Measurements from ENCODE around the gene HSP90AB1.

Gene HSP90AB1

DNA sequence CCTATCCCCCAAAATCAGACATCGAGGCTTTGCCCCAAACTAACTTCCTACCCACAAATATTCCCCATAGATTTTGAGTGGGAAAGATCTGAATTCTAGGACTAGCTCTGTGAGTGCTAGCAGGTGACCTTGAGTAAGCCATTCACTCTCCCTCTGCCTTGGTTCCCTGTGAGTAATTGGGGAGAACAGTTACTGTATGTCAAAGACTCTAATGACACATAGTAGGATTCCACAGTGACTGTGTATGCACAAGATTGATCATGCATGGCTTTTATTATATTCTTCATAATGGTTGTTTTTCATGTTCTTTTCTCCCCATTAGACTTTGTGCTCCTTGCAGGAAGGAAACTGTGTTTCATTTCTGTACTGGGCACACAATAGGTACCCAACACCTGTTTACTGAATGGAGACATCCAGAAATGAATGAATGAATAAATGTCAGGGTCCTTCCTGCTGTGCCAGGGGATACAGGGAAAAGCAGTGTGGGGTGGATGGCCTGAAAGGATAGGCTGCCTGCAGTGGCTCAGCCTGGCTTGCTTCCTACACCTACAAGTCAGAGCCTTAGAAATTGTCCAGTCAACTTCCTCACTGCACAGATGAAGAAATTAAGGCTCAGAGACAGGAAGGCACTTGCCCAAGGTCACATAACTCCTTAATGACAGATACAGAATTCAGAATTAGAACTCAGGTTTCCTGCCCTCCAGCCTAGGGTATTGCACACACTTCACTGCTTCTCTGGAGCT is 22.4 kb downstream of the HSP90AB1 start:
- peak in 1 of 2 donors; percentile 21 for ATAC-seq

DNA sequence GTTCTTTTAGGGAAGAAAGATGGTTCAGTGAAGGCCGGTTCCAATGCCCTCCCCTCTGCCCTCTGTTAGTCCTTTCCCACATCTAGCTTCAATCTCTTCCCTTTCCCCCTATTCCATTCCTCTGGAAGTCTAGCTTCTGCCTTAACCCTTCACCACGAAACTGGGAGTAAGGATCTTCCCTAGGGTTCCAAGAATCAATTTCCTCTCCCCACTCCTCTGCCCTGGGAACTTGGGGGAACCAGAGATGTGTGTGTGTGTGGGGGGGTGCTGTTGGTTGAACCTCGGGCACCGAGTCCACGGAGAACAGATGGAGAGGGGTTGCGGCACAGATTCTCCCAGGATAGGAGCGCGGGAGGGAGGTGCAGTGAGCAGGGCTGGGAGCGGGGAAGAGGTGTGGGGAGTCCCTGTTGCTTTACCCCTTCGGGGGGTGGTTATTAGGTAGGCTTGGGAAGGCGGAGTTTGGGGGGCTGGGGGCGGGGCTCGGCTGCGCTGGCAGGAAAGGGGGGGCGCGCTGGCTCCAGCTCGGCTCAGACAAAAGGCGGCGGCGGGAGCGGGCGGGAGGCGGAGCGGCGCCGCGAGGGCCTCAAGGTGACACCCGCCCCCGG is 23.1 kb downstream of the HSP90AB1 start, which contains the start of gene TMEM151B:
Gene TMEM151B (plus strand): TSS at position 530 of the 605 bp plus-strand sequence. CDS start 293 bp downstream, outside the sequence.
- no peak for ATAC-seq

- ATAC-seq: no peak
These were observed 23.9 kb downstream of the HSP90AB1 start for GRCh38 chr6:44270526-44271405.

DNA sequence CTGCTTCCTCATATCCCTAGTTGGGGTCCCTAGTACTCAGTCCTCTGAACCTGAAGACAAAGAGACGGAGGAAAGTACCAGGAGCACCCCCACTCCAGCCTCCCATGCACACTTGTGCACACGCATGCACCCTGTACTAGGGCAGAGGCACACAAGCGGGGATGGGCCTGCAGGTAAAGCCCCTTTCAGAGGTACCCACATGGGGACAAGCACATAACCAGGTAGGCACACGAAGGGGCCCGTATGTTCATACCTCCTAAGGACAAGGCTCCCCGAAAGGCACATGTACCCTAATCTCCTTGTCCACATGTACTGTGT is 24.5 kb downstream of the HSP90AB1 start:
- no peak for ATAC-seq

DNA sequence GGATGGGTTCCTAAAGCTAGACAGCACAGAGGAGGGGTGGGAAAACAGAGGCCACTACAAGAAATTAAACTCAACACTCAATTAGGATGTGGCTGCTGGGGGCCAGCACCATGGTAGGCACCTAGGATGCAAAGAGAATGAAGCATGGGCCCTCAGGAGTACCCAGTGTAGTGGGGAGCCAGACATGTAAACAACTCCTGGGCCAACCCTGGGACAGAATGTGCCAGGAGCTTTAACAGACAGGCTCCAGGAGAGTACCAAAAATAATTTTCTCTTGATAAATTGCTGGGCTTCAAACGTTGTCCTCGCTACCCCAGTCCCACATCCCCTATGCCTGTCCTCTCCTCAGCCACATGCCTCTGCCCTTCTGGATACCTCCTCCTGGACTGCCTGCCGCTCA is 25.0 kb downstream of the HSP90AB1 start:
- no peak for ATAC-seq

- ATAC-seq: no peak
These were observed 25.6 kb downstream of the HSP90AB1 start for GRCh38 chr6:44272529-44272928.

GRCh38 chr6:44272999-44273566 is 26.2 kb downstream of the HSP90AB1 start:
- ATAC-seq: no peak

DNA sequence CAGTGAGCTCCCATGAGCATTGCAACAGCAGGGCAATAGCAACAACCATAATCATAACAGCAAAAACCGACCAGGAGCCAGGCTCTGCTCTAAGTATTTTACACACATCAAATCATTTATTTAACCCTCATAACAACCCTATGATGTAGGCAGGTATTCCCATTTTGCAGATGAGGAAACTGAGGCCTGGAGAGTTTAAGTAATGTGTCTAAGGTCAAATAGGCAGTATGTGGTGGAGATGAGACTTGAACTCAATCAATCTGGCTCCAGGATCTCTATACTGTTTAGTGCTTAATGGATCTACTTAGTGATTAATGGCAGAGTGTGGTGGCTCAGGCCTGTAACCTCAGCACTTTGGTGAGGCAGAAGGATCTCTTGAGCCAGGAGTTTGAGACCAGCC is 26.7 kb downstream of the HSP90AB1 start:
- no peak for ATAC-seq

DNA sequence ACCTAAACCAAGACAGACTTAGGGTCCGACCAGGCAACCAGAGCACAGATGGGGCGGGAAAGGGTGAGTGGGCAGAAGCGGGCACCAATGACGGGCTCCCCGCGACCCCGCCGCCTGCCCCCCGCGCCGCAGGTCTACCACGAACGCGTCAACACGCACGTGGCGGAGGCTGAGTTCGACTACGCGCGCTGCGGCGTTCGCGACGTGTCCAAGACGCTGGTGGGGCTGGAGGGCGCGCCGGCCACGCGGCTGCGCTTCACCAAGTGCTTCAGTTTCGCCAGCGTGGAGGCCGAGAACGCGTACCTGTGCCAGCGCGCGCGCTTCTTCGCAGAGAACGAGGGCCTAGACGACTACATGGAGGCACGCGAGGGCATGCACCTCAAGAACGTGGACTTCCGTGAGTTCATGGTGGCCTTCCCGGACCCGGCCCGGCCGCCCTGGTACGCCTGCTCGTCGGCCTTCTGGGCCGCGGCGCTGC is 28.4 kb downstream of the HSP90AB1 start:
- no peak for ATAC-seq

DNA sequence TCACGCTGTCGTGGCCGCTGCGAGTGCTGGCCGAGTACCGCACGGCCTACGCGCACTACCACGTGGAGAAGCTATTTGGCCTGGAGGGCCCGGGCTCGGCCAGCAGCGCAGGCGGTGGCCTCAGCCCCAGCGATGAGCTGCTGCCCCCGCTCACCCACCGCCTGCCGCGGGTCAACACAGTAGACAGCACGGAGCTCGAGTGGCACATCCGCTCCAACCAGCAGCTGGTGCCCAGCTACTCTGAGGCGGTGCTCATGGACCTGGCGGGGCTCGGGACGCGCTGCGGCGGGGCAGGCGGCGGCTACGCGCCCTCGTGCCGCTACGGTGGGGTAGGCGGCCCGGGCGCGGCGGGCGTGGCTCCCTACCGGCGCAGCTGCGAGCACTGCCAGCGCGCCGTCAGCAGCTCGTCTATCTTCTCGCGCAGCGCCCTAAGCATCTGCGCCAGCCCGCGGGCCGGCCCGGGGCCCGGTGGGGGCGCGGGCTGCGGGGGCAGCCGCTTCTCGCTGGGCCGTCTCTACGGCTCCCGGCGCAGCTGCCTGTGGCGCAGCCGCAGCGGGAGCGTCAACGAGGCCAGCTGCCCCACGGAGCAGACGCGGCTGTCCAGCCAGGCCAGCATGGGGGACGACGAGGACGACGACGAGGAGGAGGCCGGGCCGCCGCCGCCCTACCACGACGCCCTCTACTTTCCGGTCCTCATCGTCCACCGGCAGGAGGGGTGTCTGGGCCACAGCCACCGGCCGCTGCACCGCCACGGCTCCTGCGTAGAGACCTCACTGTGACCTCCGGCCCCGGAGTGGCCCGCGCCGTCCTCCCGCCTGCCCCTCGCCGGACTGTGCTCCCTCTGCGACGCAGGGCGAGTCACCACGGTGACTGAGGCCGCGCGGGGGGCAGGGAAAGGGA is 29.1 kb downstream of the HSP90AB1 start:
- peak; percentile 61 to 66 for ATAC-seq

DNA sequence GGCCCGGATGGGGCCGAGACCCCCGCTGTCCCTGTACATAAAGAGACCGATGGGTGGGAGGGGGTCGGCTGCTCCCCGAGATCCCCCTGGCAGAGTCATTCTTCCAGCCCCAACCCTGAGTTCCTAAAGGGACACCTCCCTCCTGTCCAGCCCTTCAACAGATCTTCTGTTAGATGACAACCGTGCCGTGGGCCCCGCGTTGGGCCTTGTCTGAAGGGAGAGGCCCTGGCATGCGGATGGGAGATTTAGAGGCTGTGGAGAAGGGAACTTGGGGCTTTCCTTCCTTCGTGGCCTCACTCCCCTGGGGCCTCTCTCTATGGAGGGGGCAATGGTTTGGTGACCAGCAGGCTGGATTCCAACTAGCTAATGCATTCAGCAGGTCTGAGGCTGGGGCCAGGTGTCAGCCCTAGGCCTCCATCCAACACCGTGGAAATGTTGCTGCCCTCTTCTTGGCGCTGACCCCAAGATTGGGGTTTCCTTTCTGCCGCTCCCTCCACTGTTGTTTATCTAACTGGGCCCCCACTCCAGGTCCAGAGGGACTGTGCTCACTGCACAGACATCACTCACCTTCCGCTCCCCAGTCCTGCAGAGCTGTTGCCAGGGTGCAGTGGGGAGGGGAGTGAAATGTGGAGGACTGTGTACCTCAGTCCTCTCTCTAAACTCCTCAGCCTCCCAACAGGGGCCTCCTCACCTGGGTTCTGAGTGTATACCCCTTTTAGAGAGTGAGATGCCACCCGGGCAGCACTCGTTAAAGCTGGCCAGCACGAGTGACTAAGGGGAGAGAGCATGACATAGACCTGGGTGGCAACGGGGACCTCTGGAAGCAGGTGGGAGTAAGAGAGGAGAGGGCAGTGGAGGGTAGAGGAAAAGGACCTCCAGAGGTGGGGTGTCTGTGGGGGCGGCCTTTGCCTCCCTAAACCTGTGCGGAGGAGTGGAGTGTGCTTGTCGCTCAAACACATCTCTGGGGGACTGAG is 30.1 kb downstream of the HSP90AB1 start:
- ATAC-seq: no peak

DNA sequence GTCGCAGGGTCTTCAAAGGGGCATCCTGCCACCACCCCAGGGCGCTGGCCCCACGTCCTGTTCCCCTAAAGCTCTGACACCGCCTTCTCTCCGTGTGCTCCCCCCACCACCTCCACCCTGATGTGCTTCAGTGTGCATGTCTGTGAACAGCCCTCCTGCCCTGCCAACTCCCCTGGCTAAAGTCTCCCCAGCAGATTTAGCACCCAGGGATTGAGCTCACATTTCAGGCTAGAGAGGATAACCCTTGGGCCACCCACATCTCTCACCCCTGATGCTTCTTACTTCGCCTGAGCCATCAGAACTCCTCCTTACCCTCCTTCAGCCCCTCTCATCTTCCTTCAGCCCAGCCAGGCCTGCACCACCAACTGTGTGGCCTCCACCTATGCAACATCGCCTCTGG is 30.9 kb downstream of the HSP90AB1 start:
- ATAC-seq: no peak

DNA sequence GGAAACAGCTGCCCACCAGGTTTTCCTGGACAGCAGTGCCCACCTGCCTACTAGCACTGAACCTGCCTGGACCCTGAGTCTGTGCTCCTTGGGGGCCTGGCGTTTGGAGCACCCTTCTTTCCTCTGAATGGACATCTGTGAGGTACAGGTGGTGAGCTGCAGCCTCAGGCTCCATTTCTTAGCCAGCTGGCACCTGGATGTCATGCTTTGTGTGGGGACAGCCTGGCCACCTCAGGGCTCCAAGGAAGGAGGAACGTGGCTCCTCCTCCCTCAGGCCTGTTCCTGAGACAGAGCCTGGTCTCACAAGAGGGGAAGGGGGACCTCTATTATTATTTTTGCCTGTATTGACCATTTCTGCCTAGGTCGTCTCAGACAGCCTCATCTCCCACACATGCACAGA is 31.4 kb downstream of the HSP90AB1 start:
- ATAC-seq: no peak

DNA sequence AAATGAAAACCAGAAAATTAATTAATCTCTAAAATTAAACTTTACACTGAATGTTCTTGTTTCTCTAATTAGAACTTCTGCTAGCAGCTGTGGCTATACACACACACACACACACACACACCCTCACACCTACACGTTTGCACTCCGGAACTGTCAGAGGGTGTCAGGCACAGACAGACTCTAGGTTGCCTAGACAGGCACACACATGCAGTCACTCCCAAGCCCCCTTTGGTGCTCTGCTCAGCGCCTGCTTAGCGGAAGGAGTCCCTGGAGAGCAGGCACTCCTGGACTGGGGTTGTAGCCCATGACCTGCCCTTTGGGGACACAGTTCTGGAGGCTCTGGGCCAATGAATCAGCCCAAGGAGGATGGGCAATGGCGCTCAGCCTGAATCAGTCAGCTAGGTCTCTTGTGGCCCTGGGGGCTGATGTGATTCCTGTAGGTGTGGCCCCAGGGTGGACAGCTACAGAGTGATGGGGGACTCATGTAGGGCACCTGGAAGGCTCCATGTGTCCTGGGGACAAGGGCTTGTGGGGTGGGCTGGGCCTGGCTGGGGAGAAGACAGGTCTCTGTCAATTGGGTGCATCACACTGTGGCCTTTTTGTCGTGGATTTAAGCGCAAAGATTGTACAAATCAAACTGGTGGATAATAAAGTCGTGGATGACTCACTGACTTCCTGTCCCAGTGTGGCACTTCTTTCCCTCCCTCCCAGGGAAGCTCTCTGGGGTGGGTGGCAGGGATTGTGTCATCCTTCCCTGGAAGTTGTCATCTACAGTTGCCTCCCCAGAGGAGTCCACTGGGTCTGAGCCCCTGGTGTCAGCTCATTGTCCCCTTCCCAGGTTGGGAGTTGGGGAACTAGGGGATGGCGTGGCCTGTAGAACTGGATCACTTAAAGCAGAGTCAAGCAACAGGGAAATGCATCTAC is 32.1 kb downstream of the HSP90AB1 start:
- ATAC-seq: no peak

DNA sequence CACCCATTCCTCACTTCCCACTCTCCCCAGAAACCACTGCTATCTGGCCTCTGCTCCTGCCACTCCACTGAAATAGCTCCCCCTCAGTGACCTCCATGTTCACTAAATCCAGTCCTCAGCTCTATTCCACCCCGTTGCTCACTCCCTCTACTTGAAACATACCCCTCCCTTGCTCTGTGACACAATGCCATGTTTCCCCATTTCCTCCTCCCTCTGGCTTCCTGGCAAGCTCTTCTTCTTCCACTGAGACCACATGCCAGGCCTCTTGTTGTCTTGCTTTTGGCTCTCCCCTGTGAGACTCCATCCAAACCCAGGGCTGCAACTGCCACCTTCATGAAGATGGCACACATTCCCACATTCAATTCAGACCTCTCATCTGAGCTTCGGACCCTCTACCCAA is 37.2 kb downstream of the HSP90AB1 start:
- no peak for ATAC-seq

GRCh38 chr6:44284867-44285266 is 38.0 kb downstream of the HSP90AB1 start:
- ATAC-seq: no peak

DNA sequence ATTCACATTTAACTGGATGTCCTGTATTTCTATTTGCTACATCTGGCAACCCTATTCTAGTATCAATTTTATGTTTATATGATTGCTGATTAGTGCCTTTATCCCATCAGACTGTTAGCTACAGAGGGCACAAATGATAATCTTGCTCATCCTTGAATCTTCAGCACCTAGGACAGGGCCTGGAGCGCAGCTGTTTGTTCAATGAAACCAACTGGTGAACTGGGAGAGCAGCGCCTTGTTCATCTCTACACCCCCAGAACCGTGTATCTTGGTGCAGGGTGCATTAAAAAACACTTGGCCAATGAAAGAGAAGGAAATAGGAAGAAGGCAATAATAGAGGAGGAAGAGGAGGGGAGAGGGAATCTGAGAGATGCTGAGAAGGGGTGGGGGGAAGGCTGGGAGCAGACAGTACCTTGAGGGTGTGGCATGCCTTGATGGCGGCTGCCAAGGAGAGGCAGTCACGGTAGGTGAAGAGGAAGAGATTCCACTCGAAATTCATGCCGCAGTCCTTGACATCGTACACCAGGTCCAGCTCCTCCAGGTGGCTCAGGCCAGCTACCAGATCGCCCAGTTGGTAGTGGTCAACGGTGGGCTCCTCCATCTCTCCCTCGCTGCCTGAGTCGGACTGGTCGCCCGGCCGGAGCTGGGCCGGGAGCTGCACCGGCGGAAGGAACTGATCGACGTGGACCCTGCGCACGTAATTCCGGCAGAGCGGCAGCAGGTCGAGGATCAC is 38.8 kb downstream of the HSP90AB1 start:
- ATAC-seq: no peak

DNA sequence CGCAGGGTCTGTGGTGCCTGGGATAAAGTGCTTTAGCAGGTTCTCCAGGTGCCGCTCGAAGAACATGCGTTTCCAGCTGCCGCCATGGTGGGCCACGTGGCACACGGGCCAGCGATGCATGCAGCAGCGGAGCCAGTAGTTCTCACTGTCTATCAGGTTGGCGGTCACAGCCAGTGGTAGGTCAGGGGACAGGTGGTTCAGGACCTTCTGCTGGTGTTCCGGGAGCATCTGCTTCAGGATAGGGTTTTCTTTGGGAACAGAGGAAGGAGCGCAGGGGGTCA is 39.3 kb downstream of the HSP90AB1 start:
- no peak for ATAC-seq

GRCh38 chr6:44286747-44287146 is 39.8 kb downstream of the HSP90AB1 start:
- no peak for ATAC-seq

Measured in activated CD4-positive, CD25-positive, alpha-beta regulatory T cell treated with anti-CD3 and anti-CD28 coated beads, Interleukin-2, amount 50 U/mL, for 24 hours (primary cell).